ENCODE data around the gene TIMM17A.
"Not testable (repeated sequence)": the region's sequence is repeated elsewhere in the genome, so short reads cannot be mapped to it uniquely, and the experiment has no call there.

TIMM17A gene

DNA sequence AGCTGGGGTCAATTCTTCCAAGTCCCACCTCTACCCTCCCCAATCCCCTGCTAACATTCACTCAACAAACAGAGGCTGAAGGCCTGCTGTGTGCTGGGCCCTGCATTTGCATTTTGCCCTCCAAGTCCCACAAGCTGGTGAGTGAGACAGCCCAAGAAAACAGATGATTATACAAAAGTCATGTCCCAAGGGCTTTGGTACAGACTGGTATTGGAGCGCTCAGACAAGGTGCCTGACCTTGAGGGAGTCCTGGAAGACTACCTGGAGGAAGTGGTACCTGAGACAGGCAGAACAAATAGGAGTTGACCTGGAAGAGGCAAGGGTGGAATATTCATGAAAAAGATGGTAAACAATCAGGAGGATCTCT lies 13.2 kb upstream of the TIMM17A start:
- H3K9me3 ChIP-seq (ENCODE audit: insufficient read depth, low read depth, low read length), result no peaks in the 10 kb centered on the region

DNA sequence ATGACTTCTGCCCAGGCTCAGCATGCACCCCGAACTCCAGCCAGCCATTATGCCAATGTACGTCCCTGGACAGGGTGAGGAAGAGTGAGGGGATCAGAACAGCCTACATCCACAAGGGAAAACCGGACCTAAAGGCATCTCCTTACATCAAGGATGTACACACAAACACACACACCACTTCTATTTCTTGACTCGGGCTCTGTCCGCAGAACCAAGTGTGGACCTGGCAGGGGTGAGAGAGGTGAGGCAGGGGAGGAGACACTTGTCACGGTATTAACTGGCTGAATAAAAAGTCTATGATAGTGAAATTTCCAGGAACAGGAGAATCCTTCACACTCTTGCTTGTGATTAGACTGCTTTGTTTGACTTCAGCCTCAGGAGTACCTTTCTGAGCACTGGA lies 11.3 kb upstream of the TIMM17A start:
- no peak overlapping the region for H3K9ac ChIP-seq (ENCODE audit: low read depth, low read length)
- H3K4me3 ChIP-seq (ENCODE audit: low read length), result no peak overlapping the region
- H3K27ac ChIP-seq (ENCODE audit: low read length), result no peak overlapping the region
- H3K4me1 ChIP-seq (ENCODE audit: insufficient read depth, low read length), result peaks cover 11% of the 10 kb centered on the region; the same call in 1 of the 2 replicates
- no peaks in the 10 kb centered on the region for H3K36me3 ChIP-seq (ENCODE audit: insufficient read depth, low read depth, low read length)
- H3K9me3 ChIP-seq (ENCODE audit: insufficient read depth, low read depth, low read length), result no peaks in the 10 kb centered on the region
- H3K27me3 ChIP-seq (ENCODE audit: insufficient read depth, low read length), result peaks cover 29% of the 10 kb centered on the region

More for the DNA sequence above, 13.2 kb upstream of the TIMM17A start:
- Histone ChIP-seq H3K36me3 (ENCODE audit: insufficient read depth, low read depth, low read length) (no peaks in the 10 kb centered on the region), H3K27me3 (ENCODE audit: insufficient read depth, low read length) (peaks cover 16% of the 10 kb centered on the region), H3K4me1 (ENCODE audit: insufficient read depth, low read length) (peaks cover 11% of the 10 kb centered on the region; the same call in 1 of the 2 replicates), H3K27ac (ENCODE audit: low read length) (peak overlapping the region; percentile 86), H3K4me3 (ENCODE audit: low read length) (peak overlapping the region; percentile 56; the same call in 1 of the 2 replicates), H3K9ac (ENCODE audit: low read depth, low read length) (peak overlapping the region; percentile 80; the same call in 1 of the 2 replicates)

DNA sequence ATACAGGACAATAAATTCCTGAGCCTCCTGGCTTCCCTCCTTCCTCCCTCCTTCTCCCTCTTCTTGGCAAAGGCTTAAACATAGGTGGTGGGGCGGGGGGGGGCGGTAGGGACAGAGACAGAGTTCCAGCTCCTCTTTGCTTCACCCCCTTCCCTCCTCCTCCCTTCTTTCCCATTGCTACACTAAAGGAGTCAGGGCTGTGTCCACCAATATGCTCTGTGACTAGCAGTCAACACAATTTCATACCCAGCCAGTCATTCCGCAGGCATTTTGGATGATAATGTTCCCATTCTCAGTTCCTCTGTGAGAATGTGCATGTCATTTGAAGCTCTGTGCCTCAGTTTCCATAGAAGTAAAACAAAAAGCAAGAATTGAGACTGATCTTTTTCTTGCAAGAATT lies 10.7 kb upstream of the TIMM17A start:
- no peak overlapping the region for H3K4me3 ChIP-seq (ENCODE audit: low read length)
- no peak overlapping the region for H3K27ac ChIP-seq (ENCODE audit: low read length)
- H3K36me3 ChIP-seq (ENCODE audit: insufficient read depth, low read depth, low read length), result no peaks in the 10 kb centered on the region
- no peak overlapping the region for H3K9ac ChIP-seq (ENCODE audit: low read depth, low read length)
- no peaks in the 10 kb centered on the region for H3K9me3 ChIP-seq (ENCODE audit: insufficient read depth, low read depth, low read length)
- H3K4me1 ChIP-seq (ENCODE audit: insufficient read depth, low read length), result peaks cover 11% of the 10 kb centered on the region; the same call in 1 of the 2 replicates
- peaks cover 29% of the 10 kb centered on the region for H3K27me3 ChIP-seq (ENCODE audit: insufficient read depth, low read length)

DNA sequence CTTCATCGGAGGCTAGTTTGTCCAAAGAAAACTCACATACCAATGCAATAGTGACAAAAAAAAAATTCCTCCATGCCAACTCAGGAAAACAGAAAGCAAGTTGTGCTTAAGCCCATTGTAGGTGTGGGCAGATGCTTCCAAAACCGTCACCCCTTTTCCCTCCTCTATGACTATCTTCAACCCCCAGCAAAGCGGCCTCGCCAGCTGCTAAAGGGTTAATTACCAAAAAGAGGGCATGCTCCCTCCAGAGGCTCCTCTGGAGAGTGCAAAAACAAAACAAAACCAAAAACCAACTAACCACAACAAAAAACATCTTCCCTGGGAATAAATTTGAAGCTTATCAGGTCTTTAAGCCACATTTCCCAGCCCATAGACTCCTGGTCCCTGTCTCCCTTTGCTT lies 10.1 kb upstream of the TIMM17A start:
- Histone ChIP-seq H3K9me3 (ENCODE audit: insufficient read depth, low read depth, low read length) (no peaks in the 10 kb centered on the region), H3K4me1 (ENCODE audit: insufficient read depth, low read length) (peaks cover 11% of the 10 kb centered on the region; the same call in 1 of the 2 replicates), H3K9ac (ENCODE audit: low read depth, low read length) (no peak overlapping the region), H3K4me3 (ENCODE audit: low read length) (peak overlapping the region; percentile 70), H3K27ac (ENCODE audit: low read length) (no peak overlapping the region), H3K27me3 (ENCODE audit: insufficient read depth, low read length) (peaks cover 29% of the 10 kb centered on the region), H3K36me3 (ENCODE audit: insufficient read depth, low read depth, low read length) (no peaks in the 10 kb centered on the region)

DNA sequence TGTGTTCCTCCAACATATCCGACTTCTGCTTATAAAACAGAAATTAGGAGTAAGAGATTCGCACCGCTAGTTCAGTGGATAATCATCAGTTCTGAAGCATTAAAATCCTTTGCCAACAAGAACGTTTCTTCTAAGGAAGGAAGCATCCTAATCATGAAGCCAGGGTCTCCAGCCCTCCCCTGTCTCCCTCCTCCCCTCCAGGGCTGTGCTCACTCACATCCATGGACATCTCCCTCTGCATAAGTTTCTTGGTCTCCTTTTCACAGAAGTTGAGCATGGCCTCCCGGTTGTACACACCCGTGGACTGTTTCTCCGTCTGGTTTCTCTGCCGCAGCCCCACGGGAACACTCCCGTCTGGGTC lies 9.5 kb upstream of the TIMM17A start:
- no peaks in the 10 kb centered on the region for H3K9me3 ChIP-seq (ENCODE audit: insufficient read depth, low read depth, low read length)
- peaks cover 29% of the 10 kb centered on the region for H3K27me3 ChIP-seq (ENCODE audit: insufficient read depth, low read length)
- peak overlapping the region; percentile 42; the same call in 1 of the 2 replicates for H3K9ac ChIP-seq (ENCODE audit: low read depth, low read length)
- peaks cover 11% of the 10 kb centered on the region; the same call in 1 of the 2 replicates for H3K4me1 ChIP-seq (ENCODE audit: insufficient read depth, low read length)
- peak overlapping the region; percentile 70 for H3K4me3 ChIP-seq (ENCODE audit: low read length)
- no peaks in the 10 kb centered on the region for H3K36me3 ChIP-seq (ENCODE audit: insufficient read depth, low read depth, low read length)
- H3K27ac ChIP-seq (ENCODE audit: low read length), result no peak overlapping the region

DNA sequence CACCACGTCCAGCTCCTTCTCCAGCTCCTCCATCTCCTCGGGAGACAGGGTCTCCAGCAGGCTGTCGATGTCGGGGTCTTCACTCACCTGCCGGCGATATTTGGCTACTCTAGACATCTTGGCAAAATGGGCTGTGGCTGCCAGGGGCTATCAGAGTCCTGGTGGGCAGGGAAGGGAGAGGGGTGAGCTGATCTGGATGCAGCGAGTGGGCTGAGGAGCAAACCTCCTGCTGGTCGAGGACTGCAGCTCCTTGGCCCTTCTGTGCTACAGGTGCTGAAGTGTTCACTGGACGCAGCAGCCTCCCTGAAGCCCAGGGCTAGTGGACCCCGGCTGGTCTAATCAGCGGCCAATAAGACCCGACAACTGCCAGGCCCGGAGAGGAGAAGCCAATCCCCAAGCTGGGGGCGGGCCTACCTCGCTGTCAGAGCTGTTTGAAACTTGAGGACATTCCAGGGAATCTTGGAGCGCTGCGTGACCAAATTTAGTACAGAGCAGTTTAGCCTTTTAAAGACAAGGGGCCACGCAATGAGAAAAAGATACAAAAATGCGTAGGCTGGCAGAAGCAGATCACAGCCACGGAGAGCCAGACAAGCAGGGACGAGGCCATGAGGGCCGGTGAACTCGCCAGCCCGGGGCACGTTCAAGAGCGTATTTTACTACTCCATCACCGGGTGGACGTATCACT lies 8.9 kb upstream of the TIMM17A start, which contains the start of gene LMOD1:
LMOD1 (minus strand) TSS at position 325 of the 685 bp plus-strand sequence; CDS start at position 117, 208 bp downstream.
- H3K9me3 ChIP-seq (ENCODE audit: insufficient read depth, low read depth, low read length), result no peaks in the 10 kb centered on the region
- peak within 1 kb of the TSS; percentile 42; the same call in 1 of the 2 replicates for H3K9ac ChIP-seq (ENCODE audit: low read depth, low read length)
- peaks cover 11% of the 10 kb centered on the region; the same call in 1 of the 2 replicates for H3K4me1 ChIP-seq (ENCODE audit: insufficient read depth, low read length)
- peak within 1 kb of the TSS; percentile 70 for H3K4me3 ChIP-seq (ENCODE audit: low read length)
- H3K27ac ChIP-seq (ENCODE audit: low read length), result no peak within 1 kb of the TSS
- no peaks in the 10 kb centered on the region for H3K36me3 ChIP-seq (ENCODE audit: insufficient read depth, low read depth, low read length)
- peaks cover 29% of the 10 kb centered on the region for H3K27me3 ChIP-seq (ENCODE audit: insufficient read depth, low read length)

DNA sequence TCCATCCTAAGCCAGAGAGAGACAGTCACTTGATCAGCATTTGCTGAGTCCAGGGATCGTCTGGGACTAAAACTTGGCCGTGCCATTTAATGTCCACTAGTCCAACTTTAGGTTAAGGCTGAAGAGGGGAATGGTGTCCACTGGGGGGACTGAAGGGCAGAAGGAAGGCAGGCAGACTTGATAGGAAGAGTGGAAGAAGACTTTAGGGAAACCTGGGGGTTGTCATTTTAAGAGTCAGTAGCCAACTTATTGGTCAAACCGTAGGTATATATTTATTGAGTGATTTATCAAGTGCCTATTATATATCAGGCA lies 7.7 kb upstream of the TIMM17A start:
- H3K4me3 ChIP-seq (ENCODE audit: low read length), result no peak overlapping the region
- peaks cover 6% of the 10 kb centered on the region; the same call in 1 of the 2 replicates for H3K4me1 ChIP-seq (ENCODE audit: insufficient read depth, low read length)
- H3K36me3 ChIP-seq (ENCODE audit: insufficient read depth, low read depth, low read length), result no peaks in the 10 kb centered on the region
- H3K9ac ChIP-seq (ENCODE audit: low read depth, low read length), result no peak overlapping the region
- H3K27ac ChIP-seq (ENCODE audit: low read length), result no peak overlapping the region
- no peaks in the 10 kb centered on the region for H3K9me3 ChIP-seq (ENCODE audit: insufficient read depth, low read depth, low read length)
- peaks cover 29% of the 10 kb centered on the region for H3K27me3 ChIP-seq (ENCODE audit: insufficient read depth, low read length)

DNA sequence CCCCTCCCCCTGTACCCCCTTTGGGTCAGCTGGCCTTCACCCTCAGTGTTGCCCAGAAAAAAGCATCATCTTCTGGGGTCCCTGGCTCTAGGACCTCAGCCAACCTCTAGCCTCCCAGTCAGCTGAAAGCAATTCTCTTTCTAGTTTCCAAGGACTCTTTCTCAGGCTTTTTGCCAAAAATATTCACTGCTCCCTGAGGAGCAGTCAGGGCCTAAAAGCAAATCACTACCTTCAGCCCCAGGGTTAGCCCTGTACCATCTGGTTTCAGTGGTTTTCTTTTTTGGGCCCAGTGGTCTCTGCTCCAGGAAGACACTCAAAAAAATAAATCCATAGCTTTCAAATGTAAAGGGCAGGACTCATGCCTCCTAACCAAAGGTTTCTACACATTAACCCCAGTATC lies 5.8 kb upstream of the TIMM17A start:
- Histone ChIP-seq H3K36me3 (ENCODE audit: insufficient read depth, low read depth, low read length) (no peaks in the 10 kb centered on the region), H3K4me1 (ENCODE audit: insufficient read depth, low read length) (0 out of 2 replicates have a peak, but pooled peaks cover 6% of the 10 kb centered on the region), H3K9ac (ENCODE audit: low read depth, low read length) (no peak overlapping the region), H3K27ac (ENCODE audit: low read length) (no peak overlapping the region), H3K27me3 (ENCODE audit: insufficient read depth, low read length) (peaks cover 29% of the 10 kb centered on the region), H3K9me3 (ENCODE audit: insufficient read depth, low read depth, low read length) (no peaks in the 10 kb centered on the region), H3K4me3 (ENCODE audit: low read length) (no peak overlapping the region)

DNA sequence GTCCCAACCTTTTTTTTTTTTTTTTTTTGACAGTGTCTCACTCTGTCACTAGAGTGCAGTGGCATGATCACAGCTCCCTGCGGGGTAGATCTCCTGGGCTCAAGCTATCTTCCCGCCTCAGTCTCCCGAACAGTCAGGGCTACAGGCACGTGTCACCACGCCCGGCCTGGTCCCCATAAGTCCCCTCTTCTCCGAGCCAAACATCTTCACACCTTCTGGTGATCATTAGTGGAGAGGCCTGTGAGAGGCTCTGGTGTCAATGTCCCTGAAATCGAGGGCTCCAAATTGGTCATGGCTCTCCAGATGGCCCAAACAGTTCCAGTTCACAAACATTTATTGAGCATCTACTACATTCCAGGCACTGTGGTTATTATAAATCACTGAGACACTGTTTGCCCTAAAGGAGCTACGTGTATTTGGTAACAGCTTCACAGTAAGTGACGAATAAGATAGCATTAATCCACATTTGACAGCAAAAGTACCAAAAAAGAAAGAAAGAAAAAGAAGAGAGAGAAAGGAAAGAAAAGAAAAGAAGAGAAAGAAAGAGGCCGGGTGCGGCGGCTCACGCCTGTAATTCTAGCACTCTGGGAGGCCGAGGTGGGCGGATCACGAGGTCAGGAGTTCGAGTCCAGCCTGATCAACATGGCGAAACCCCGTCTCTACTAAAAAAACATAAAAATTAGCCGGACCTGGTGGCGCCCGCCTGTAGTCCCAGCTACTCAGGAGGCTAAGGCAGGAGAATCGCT lies 867 bp upstream of the TIMM17A start:
- no peaks in the 10 kb centered on the region for H3K4me1 ChIP-seq (ENCODE audit: insufficient read depth, low read length)
- no peaks in the 10 kb centered on the region for H3K27me3 ChIP-seq (ENCODE audit: insufficient read depth, low read length)
- H3K9ac ChIP-seq (ENCODE audit: low read depth, low read length), result peak overlapping the region; percentile 94
- H3K4me3 ChIP-seq (ENCODE audit: low read length), result peak overlapping the region; percentile 98
- peak overlapping the region; percentile 28 for H3K27ac ChIP-seq (ENCODE audit: low read length)
- H3K9me3 ChIP-seq (ENCODE audit: insufficient read depth, low read depth, low read length), result no peaks in the 10 kb centered on the region
- peaks cover 24% of the 10 kb centered on the region for H3K36me3 ChIP-seq (ENCODE audit: insufficient read depth, low read depth, low read length)

DNA sequence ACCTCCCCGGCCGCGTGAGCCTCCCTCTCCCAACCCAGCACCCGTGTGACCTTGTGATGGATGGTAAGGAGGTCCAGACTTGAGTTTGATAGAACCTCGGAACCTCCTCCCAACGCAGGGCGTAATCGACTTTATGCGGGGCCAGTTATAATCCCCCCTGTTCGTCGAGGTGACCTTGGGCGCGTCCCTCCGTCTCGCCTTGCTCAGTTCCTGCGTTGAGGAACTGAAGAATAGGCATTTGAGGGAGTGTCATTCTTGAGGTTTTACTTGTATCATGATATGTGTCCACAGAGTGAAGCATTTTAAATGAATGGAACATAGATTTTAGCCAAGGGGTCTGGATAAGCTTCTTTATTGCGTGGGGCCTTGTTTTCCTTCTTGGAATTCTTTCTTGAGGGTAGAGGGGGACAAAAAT lies 433 bp downstream of the TIMM17A start:
- Histone ChIP-seq H3K4me1 (ENCODE audit: insufficient read depth, low read length) (no peaks in the 10 kb centered on the region), H3K9me3 (ENCODE audit: insufficient read depth, low read depth, low read length) (no peaks in the 10 kb centered on the region), H3K27ac (ENCODE audit: low read length) (peak overlapping the region; percentile 89), H3K9ac (ENCODE audit: low read depth, low read length) (peak overlapping the region; percentile 94), H3K27me3 (ENCODE audit: insufficient read depth, low read length) (no peaks in the 10 kb centered on the region), H3K4me3 (ENCODE audit: low read length) (peak overlapping the region; percentile 98), H3K36me3 (ENCODE audit: insufficient read depth, low read depth, low read length) (peaks cover 36% of the 10 kb centered on the region)

DNA sequence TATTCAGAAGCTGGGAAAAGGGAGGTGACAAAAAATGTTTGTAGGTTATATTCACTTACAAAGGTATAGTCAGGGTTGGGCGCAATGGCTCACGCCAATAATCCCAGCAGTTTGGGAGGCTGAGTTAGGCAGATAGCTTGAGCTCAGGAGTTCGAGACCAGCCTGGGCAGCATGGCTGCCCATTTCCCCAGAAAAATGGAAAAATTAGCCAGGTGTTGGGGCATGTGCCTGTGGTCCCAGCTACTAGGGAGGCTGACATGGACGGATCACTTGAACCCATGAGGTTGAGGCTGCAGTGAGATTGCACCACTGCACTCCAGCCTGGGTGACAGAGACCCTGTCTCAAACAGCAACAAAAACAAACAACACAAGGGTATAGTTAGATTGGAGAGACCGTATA lies 3.0 kb downstream of the TIMM17A start:
- no peak overlapping the region for H3K4me3 ChIP-seq (ENCODE audit: low read length)
- H3K9ac ChIP-seq (ENCODE audit: low read depth, low read length), result no peak overlapping the region
- H3K27me3 ChIP-seq (ENCODE audit: insufficient read depth, low read length), result no peaks in the 10 kb centered on the region
- H3K9me3 ChIP-seq (ENCODE audit: insufficient read depth, low read depth, low read length), result no peaks in the 10 kb centered on the region
- H3K27ac ChIP-seq (ENCODE audit: low read length), result no peak overlapping the region
- peaks cover 62% of the 10 kb centered on the region for H3K36me3 ChIP-seq (ENCODE audit: insufficient read depth, low read depth, low read length)
- no peaks in the 10 kb centered on the region for H3K4me1 ChIP-seq (ENCODE audit: insufficient read depth, low read length)

DNA sequence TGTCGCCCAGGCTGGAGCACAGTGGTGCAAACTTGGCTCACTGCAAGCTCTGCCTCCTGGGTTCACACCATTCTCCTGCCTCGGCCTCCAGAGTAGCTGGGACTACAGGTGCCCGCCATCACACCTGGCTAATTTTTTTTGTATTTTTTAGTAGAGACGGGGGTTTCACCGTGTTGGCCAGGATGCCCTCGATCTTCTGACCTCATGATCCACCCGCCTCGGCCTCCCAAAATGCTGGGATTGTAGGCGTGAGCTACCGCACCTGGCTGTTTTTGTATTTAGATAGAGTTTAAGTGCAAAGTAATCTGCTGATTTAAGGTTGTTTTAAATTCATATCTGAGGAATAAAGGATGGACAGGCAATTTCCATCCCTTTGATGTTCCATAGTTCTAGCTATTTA lies 7.1 kb downstream of the TIMM17A start:
- H3K9me3 ChIP-seq (ENCODE audit: insufficient read depth, low read depth, low read length); H3K4me1 ChIP-seq (ENCODE audit: insufficient read depth, low read length); H3K4me3 ChIP-seq (ENCODE audit: low read length); H3K9ac ChIP-seq (ENCODE audit: low read depth, low read length); H3K27me3 ChIP-seq (ENCODE audit: insufficient read depth, low read length); H3K27ac ChIP-seq (ENCODE audit: low read length): not testable (repeated sequence)
- H3K36me3 ChIP-seq (ENCODE audit: insufficient read depth, low read depth, low read length), result peaks cover 88% of the 10 kb centered on the region
